A673 (cell line): ENCODE results near the gene AFF1. TPM values are rescaled to one million over a fixed set of nuclear protein-coding genes. Genes with fewer than 3 reads are reported as not detected.

Source experiments
- BruUV-seq: library from RNA; stranded (reverse); fragments of 400-500 nt; replicated peaks from 2 replicates; lab custom pipeline; 2021; lab: Mats Ljungman, UMichigan
- CTCF ChIA-PET: fragments of 300-600 bp; sonication (Branson Sonifier 250); formaldehyde crosslinking; loops from one replicate; lab custom pipeline; 2022; ENCODE audit warnings: antibody characterized with exemption; lab: Charles Lee
- POLR2A ChIA-PET: fragments of 300-600 bp; sonication (Branson Sonifier 250); formaldehyde crosslinking; loops from one replicate; lab custom pipeline; 2022; ENCODE audit warnings: antibody characterized with exemption; ENCODE audit not compliant: low non-redundant PET; lab: Charles Lee
- DNase-seq: peaks from one replicate; pipeline ENCODE4 v3.0.0-alpha.2; 2015; ENCODE audit warnings: low spot score
- H3K27ac ChIP-seq: fragments of 200-600 bp; sonication (generic); 2 replicates; pipeline ENCODE4 v1.5.1; 2016; ENCODE audit warnings: mixed run types, low read depth, mild to moderate bottlenecking, mixed read lengths, antibody characterized with exemption, low read length; ENCODE audit not compliant: poor library complexity, severe bottlenecking
- H3K27me3 ChIP-seq: fragments of 200-600 bp; sonication (generic); replicated peaks from 2 replicates; pipeline ENCODE4 v1.6.1; 2017; ENCODE audit warnings: mixed run types, low read depth, mild to moderate bottlenecking, mixed read lengths, antibody characterized with exemption, low read length; ENCODE audit not compliant: insufficient read depth, poor library complexity
- H3K36me3 ChIP-seq: fragments of 200-600 bp; sonication (generic); 2 replicates; pipeline ENCODE4 v1.6.1; 2016; ENCODE audit warnings: mixed run types, mild to moderate bottlenecking, mixed read lengths, antibody characterized with exemption, low read length; ENCODE audit not compliant: insufficient read depth, poor library complexity, severe bottlenecking
- H3K4me1 ChIP-seq: fragments of 200-600 bp; sonication (generic); 2 replicates; pipeline ENCODE4 v1.6.1; 2017; ENCODE audit warnings: mixed run types, mild to moderate bottlenecking, mixed read lengths, antibody characterized with exemption, low read length; ENCODE audit not compliant: insufficient read depth, poor library complexity, severe bottlenecking
- H3K4me3 ChIP-seq: fragments of 200-600 bp; sonication (generic); 2 replicates; pipeline ENCODE4 v1.5.1; 2016; ENCODE audit warnings: low read depth, mixed run types, mild to moderate bottlenecking, mixed read lengths, low read length; ENCODE audit not compliant: poor library complexity, severe bottlenecking
- H3K9me3 ChIP-seq: fragments of 200-600 bp; sonication (generic); 2 replicates; pipeline ENCODE4 v1.6.1; 2016; ENCODE audit warnings: mixed run types, low read depth, mild to moderate bottlenecking, mixed read lengths, antibody characterized with exemption, low read length; ENCODE audit not compliant: poor library complexity, severe bottlenecking
- CTCF ChIP-seq: fragments of 300-800, 200-600 bp; sonication (generic); conservative IDR thresholded peaks from 2 replicates; pipeline ENCODE4 v1.5.1; 2017; ENCODE audit warnings: low read depth, mild to moderate bottlenecking, antibody characterized with exemption, low read length, moderate library complexity, mixed read lengths
- EZH2 ChIP-seq: fragments of 200-600 bp; sonication (generic); IDR thresholded peaks from 2 replicates; pipeline ENCODE4 v1.6.1; 2017; ENCODE audit warnings: borderline replicate concordance, low read depth, mild to moderate bottlenecking, mixed read lengths, antibody characterized with exemption, low read length; ENCODE audit not compliant: poor library complexity, severe bottlenecking
- intact Hi-C: fragments of 100-400 bp; cut with micrococcal nuclease; formaldehyde crosslinking; loops from one replicate; pipeline ENCODE4 v1.10.0; 2022; ENCODE audit not compliant: unreplicated experiment
- total RNA-seq: library from RNA; stranded (reverse); gene quantifications from 2 replicates; pipeline ENCODE4 v1.2.3, GENCODE V29; 2021

AFF1 gene
- total RNA-seq, 1 experiment from 2014 or later: 60.1 TPM

- Histone ChIP-seq H3K9me3 (no peaks in the 10 kb centered on the region), H3K27me3 (no peaks in the 10 kb centered on the region), H3K36me3 (no peaks in the 10 kb centered on the region), H3K4me1 (peaks cover 10% of the 10 kb centered on the region), H3K4me3 (no peak overlapping the region), H3K27ac (no peak overlapping the region)
- DNase-seq: no peak
- CTCF ChIA-PET: no interaction called here
- POLR2A ChIA-PET: no interaction called here
- intact Hi-C loops: no loop called here
- TF ChIP-seq EZH2: no peak
- TF ChIP-seq CTCF: no peak
- no TSS peak for BruUV-seq
Observed at GRCh38 chr4:86948276-86948675, 13.5 kb downstream of the AFF1 start.

- BruUV-seq: no TSS peak
- Histone ChIP-seq H3K27ac (no peak overlapping the region), H3K4me1 (peaks cover 10% of the 10 kb centered on the region), H3K36me3 (no peaks in the 10 kb centered on the region), H3K27me3 (no peaks in the 10 kb centered on the region), H3K4me3 (no peak overlapping the region), H3K9me3 (no peaks in the 10 kb centered on the region)
- DNase-seq: no peak
- intact Hi-C loops: no loop called here
- POLR2A ChIA-PET: no interaction called here
- CTCF ChIA-PET: no interaction called here
- TF ChIP-seq CTCF: no peak
- TF ChIP-seq EZH2: no peak
Observed at GRCh38 chr4:86950831-86951525, 16.2 kb downstream of the AFF1 start.

- H3K4me1 ChIP-seq: peaks cover 24% of the 10 kb centered on the region
- no peak for DNase-seq
- no peak overlapping the region for H3K4me3 ChIP-seq
- H3K27me3 ChIP-seq: no peaks in the 10 kb centered on the region
- ChIA-PET POLR2A (no interaction called here), CTCF (no interaction called here)
- TF ChIP-seq EZH2 (no peak), CTCF (no peak)
- no peak overlapping the region for H3K27ac ChIP-seq
- H3K9me3 ChIP-seq: no peaks in the 10 kb centered on the region
- no peaks in the 10 kb centered on the region for H3K36me3 ChIP-seq
- intact Hi-C loops: no loop called here
- no TSS peak for BruUV-seq
Observed at GRCh38 chr4:86955888-86956451, 21.2 kb downstream of the AFF1 start.
